Chondrocyte (in vitro differentiated cells): Measurements from ENCODE around the gene CALN1. TPM values are rescaled to one million over a fixed set of nuclear protein-coding genes. Genes with fewer than 3 reads are reported as not detected.

Source experiments
- DNase-seq: peaks from one replicate; pipeline ENCODE4 v3.0.0; 2021; ENCODE audit warnings: mixed read lengths, low spot score
- H3K27ac Mint-ChIP-seq: one replicate; pipeline ENCODE4 v1.8.0; 2021; ENCODE audit warnings: mild to moderate bottlenecking, moderate library complexity, mixed read lengths; ENCODE audit not compliant: unreplicated experiment
- H3K27me3 Mint-ChIP-seq: 2 replicates; pipeline ENCODE4 v1.8.0; 2021; ENCODE audit warnings: low read depth, mixed read lengths
- H3K36me3 Mint-ChIP-seq: 2 replicates; pipeline ENCODE4 v1.8.0; 2021; ENCODE audit warnings: low read depth, mixed read lengths
- H3K4me1 Mint-ChIP-seq: 2 replicates; pipeline ENCODE4 v1.8.0; 2021; ENCODE audit warnings: low read depth, mild to moderate bottlenecking, mixed read lengths
- H3K4me3 Mint-ChIP-seq: one replicate; pipeline ENCODE4 v1.8.0; 2021; ENCODE audit warnings: mild to moderate bottlenecking, moderate library complexity, mixed read lengths; ENCODE audit not compliant: unreplicated experiment
- H3K9me3 Mint-ChIP-seq: 2 replicates; pipeline ENCODE4 v1.8.0; 2021; ENCODE audit warnings: low read depth, mixed read lengths
- CTCF ChIP-seq: fragments of 200-600 bp; sonication (generic); IDR thresholded peaks from 2 replicates; pipeline ENCODE4 v1.5.0; 2021; ENCODE audit warnings: antibody characterized with exemption, mild to moderate bottlenecking, moderate library complexity
- total RNA-seq: library from RNA; stranded (reverse); gene quantifications from 3 replicates; pipeline ENCODE4 v1.2.1, GENCODE V29; 2021

The CALN1 gene
- total RNA-seq, 1 donor from 2014 or later, result not detected

GRCh38 chr7:72020311-72020710 lies 391.8 kb downstream of the CALN1 start:
- Mint-ChIP-seq H3K4me3 (no peak overlapping the region), H3K4me1 (no peaks in the 10 kb centered on the region), H3K9me3 (peaks cover 12% of the 10 kb centered on the region), H3K27me3 (peaks cover 4% of the 10 kb centered on the region), H3K27ac (no peak overlapping the region), H3K36me3 (no peaks in the 10 kb centered on the region)
- DNase-seq, result no peak
- TF ChIP-seq CTCF, result no peak

GRCh38 chr7:72019436-72019835 lies 392.7 kb downstream of the CALN1 start:
- no peaks in the 10 kb centered on the region for H3K36me3 Mint-ChIP-seq
- no peak overlapping the region for H3K27ac Mint-ChIP-seq
- H3K4me1 Mint-ChIP-seq, result no peaks in the 10 kb centered on the region
- H3K9me3 Mint-ChIP-seq, result peaks cover 12% of the 10 kb centered on the region
- H3K27me3 Mint-ChIP-seq, result peaks cover 4% of the 10 kb centered on the region
- no peak overlapping the region for H3K4me3 Mint-ChIP-seq
- TF ChIP-seq CTCF, result no peak
- DNase-seq, result no peak

GRCh38 chr7:72017756-72018155 lies 394.4 kb downstream of the CALN1 start:
- Mint-ChIP-seq H3K4me3 (no peak overlapping the region), H3K9me3 (peaks cover 12% of the 10 kb centered on the region), H3K36me3 (no peaks in the 10 kb centered on the region), H3K4me1 (no peaks in the 10 kb centered on the region), H3K27me3 (peaks cover 4% of the 10 kb centered on the region), H3K27ac (no peak overlapping the region)
- no peak for TF ChIP-seq CTCF
- no peak for DNase-seq

- peaks cover 2% of the 10 kb centered on the region for H3K27me3 Mint-ChIP-seq
- no peaks in the 10 kb centered on the region for H3K36me3 Mint-ChIP-seq
- H3K4me1 Mint-ChIP-seq, result no peaks in the 10 kb centered on the region
- no peak overlapping the region for H3K4me3 Mint-ChIP-seq
- H3K27ac Mint-ChIP-seq, result no peak overlapping the region
- peaks cover 6% of the 10 kb centered on the region for H3K9me3 Mint-ChIP-seq
- DNase-seq, result no peak
- no peak for TF ChIP-seq CTCF
These were observed 395.6 kb downstream of the CALN1 start for GRCh38 chr7:72016574-72016973.

- Mint-ChIP-seq H3K9me3 (peaks cover 6% of the 10 kb centered on the region), H3K36me3 (no peaks in the 10 kb centered on the region), H3K4me3 (no peak overlapping the region), H3K4me1 (no peaks in the 10 kb centered on the region), H3K27me3 (peaks cover under 1% of the 10 kb centered on the region), H3K27ac (no peak overlapping the region)
- no peak for DNase-seq
- no peak for TF ChIP-seq CTCF
These were observed 397.0 kb downstream of the CALN1 start for GRCh38 chr7:72015136-72015535.
